Stomach smooth muscle (tissue), 2 donors: ENCODE results near the gene LAP3.

ENCODE experiments used
- H3K27ac ChIP-seq: one replicate; pipeline ENCODE4 v1.7.0; 2013; ENCODE audit warnings: mild to moderate bottlenecking, low read length, inconsistent platforms
- H3K27me3 ChIP-seq, 2 donors: one replicate each; pipeline ENCODE4 v1.7.0; 2013; ENCODE audit warnings: low read length in 2 of 2; ENCODE audit not compliant: insufficient read depth in 2 of 2, control insufficient read depth in 1 of 2
- H3K36me3 ChIP-seq, 2 donors: one replicate each; pipeline ENCODE4 v1.7.0; 2013; ENCODE audit warnings: low read length in 2 of 2; ENCODE audit not compliant: control insufficient read depth in 2 of 2, insufficient read depth in 2 of 2
- H3K4me1 ChIP-seq: one replicate; pipeline ENCODE4 v1.7.0; 2013; ENCODE audit warnings: low read length; ENCODE audit not compliant: control insufficient read depth, insufficient read depth
- H3K4me3 ChIP-seq, 2 donors: one replicate each; pipeline ENCODE4 v1.7.0; 2013; ENCODE audit warnings: low read length in 2 of 2
- H3K9ac ChIP-seq, 2 donors: one replicate each; pipeline ENCODE4 v1.7.0; 2013; ENCODE audit warnings: low read length in 2 of 2, mild to moderate bottlenecking in 1 of 2
- H3K9me3 ChIP-seq, 2 donors: one replicate each; pipeline ENCODE4 v1.7.0; 2013; ENCODE audit warnings: low read length in 2 of 2; ENCODE audit not compliant: control insufficient read depth in 2 of 2
- donor health status: healthy.
- donor health status: Pancreatic carcinoma.

LAP3 gene

GRCh38 chr4:17619416-17620105 is 42.6 kb downstream of the LAP3 start:
- Histone ChIP-seq H3K27me3 (no peaks in the 10 kb centered on the region), H3K9me3 (no peaks in the 10 kb centered on the region), H3K27ac (no peak overlapping the region), H3K4me1 (peaks cover 25% of the 10 kb centered on the region), H3K36me3 (peaks cover 38 to 41% of the 10 kb centered on the region in 2 donors), H3K9ac (no peak overlapping the region), H3K4me3 (no peak overlapping the region)

DNA sequence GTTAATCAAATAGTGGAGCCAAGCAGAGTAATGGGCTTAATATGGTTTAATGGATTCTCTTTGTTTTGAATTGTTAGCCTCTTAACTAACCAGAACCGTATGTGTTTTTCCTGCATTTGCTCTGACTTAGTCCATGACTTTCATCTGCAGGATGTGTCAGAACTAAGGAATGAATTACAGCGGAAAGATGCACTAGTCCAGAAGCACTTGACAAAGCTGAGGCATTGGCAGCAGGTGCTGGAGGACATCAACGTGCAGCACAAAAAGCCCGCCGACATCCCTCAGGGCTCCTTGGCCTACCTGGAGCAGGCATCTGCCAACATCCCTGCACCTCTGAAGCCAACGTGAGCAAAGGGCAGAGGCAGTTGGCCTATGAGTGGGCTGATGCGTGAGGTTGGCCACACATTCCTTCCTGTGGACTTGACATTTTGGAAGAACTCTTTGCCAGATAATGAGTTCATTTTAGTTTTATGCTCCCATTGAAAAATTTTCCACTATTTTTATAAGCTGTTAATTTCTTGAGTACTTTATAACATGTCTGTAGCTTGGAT is 46.5 kb downstream of the LAP3 start:
- peaks cover 62 to 74% of the 10 kb centered on the region in 2 donors for H3K36me3 ChIP-seq
- H3K4me3 ChIP-seq, result no peak overlapping the region
- no peaks in the 10 kb centered on the region for H3K9me3 ChIP-seq
- no peak overlapping the region for H3K9ac ChIP-seq
- peaks cover 9% of the 10 kb centered on the region for H3K4me1 ChIP-seq
- H3K27ac ChIP-seq, result no peak overlapping the region
- no peaks in the 10 kb centered on the region for H3K27me3 ChIP-seq

GRCh38 chr4:17624821-17625220 is 47.8 kb downstream of the LAP3 start:
- Histone ChIP-seq H3K36me3 (peaks cover 62 to 78% of the 10 kb centered on the region in 2 donors), H3K4me1 (no peaks in the 10 kb centered on the region), H3K27ac (no peak overlapping the region)

DNA sequence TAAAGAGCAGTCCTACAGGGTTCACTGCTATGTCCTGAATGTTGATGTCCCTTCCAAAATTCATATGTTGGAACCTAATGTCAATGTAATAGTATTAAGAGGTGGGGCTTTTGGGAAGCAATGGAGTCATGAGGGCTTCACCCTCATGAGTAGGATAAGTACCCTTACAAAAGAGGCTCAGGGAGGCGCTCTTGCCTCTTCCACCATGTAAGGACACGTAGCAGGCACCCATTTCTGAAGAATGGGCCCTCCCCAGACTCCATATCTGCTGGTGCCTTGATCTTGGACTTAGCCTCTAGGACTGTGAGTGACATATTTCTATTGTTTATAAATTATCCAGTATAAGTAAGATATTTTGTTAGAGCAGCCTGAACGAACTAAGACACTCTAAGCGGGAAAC is 53.2 kb downstream of the LAP3 start:
- no peaks in the 10 kb centered on the region for H3K9me3 ChIP-seq
- no peaks in the 10 kb centered on the region for H3K27me3 ChIP-seq
- H3K9ac ChIP-seq, result no peak overlapping the region
- peaks cover 48% of the 10 kb centered on the region in 2 donors for H3K36me3 ChIP-seq
- H3K27ac ChIP-seq, result no peak overlapping the region
- no peaks in the 10 kb centered on the region for H3K4me1 ChIP-seq
- no peak overlapping the region for H3K4me3 ChIP-seq

More at GRCh38 chr4:17624821-17625220, 47.8 kb downstream of the LAP3 start:
- Histone ChIP-seq H3K27me3 (no peaks in the 10 kb centered on the region), H3K9me3 (no peaks in the 10 kb centered on the region), H3K9ac (no peak overlapping the region), H3K4me3 (no peak overlapping the region)

DNA sequence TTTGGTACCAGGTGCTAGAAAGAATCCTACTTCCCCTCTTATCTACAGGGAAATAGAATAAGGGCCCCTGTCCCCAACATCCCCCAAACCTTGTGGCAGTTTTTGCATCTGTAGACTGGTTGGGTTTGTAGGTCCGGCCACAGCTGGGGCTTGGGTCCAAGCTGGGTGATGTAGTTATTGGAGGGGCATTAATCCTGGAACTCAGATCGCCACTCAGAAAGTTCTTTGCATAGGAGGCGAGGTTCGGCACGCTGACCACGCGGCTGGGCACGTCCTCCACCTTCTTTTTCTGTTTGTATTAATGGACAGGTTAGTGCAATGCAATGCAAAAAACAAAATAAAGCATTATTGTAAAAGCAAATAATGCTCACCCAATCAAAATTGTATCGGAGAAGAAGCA is 56.6 kb downstream of the LAP3 start:
- H3K9ac ChIP-seq, result no peak overlapping the region

GRCh38 chr4:17635056-17635455 is 58.1 kb downstream of the LAP3 start:
- H3K36me3 ChIP-seq, result peaks cover 10 to 19% of the 10 kb centered on the region in 2 donors
- H3K4me1 ChIP-seq, result no peaks in the 10 kb centered on the region
- H3K27ac ChIP-seq, result no peak overlapping the region
- no peaks in the 10 kb centered on the region for H3K27me3 ChIP-seq
- no peak overlapping the region for H3K4me3 ChIP-seq
- no peaks in the 10 kb centered on the region for H3K9me3 ChIP-seq
- no peak overlapping the region for H3K9ac ChIP-seq

More for the DNA sequence above, 56.6 kb downstream of the LAP3 start:
- peaks cover 21 to 27% of the 10 kb centered on the region in 2 donors for H3K36me3 ChIP-seq
- no peaks in the 10 kb centered on the region for H3K27me3 ChIP-seq
- no peak overlapping the region for H3K27ac ChIP-seq
- H3K4me1 ChIP-seq, result no peaks in the 10 kb centered on the region
- no peaks in the 10 kb centered on the region for H3K9me3 ChIP-seq
- no peak overlapping the region for H3K4me3 ChIP-seq

- Histone ChIP-seq H3K4me3 (no peak overlapping the region), H3K27me3 (no peaks in the 10 kb centered on the region), H3K4me1 (no peaks in the 10 kb centered on the region), H3K27ac (no peak overlapping the region), H3K36me3 (peaks cover 10 to 13% of the 10 kb centered on the region in 2 donors), H3K9me3 (no peaks in the 10 kb centered on the region), H3K9ac (no peak overlapping the region)
Observed at GRCh38 chr4:17636341-17636695, 59.3 kb downstream of the LAP3 start.

GRCh38 chr4:17636696-17637622 is 60.0 kb downstream of the LAP3 start:
- no peak overlapping the region for H3K4me3 ChIP-seq

GRCh38 chr4:17639136-17639535 is 62.1 kb downstream of the LAP3 start:
- Histone ChIP-seq H3K27ac (no peak overlapping the region), H3K4me3 (no peak overlapping the region), H3K27me3 (peaks cover 0 to 11% of the 10 kb centered on the region in 2 donors), H3K4me1 (no peaks in the 10 kb centered on the region), H3K9ac (no peak overlapping the region), H3K36me3 (peaks cover 0 to 9% of the 10 kb centered on the region in 2 donors), H3K9me3 (no peaks in the 10 kb centered on the region)

More at GRCh38 chr4:17636696-17637622, 60.0 kb downstream of the LAP3 start:
- Histone ChIP-seq H3K36me3 (peaks cover 6 to 13% of the 10 kb centered on the region in 2 donors), H3K27ac (no peak overlapping the region), H3K9me3 (no peaks in the 10 kb centered on the region), H3K9ac (no peak overlapping the region), H3K27me3 (no peaks in the 10 kb centered on the region), H3K4me1 (no peaks in the 10 kb centered on the region)

GRCh38 chr4:17642398-17642783 is 65.4 kb downstream of the LAP3 start:
- Histone ChIP-seq H3K4me1 (no peaks in the 10 kb centered on the region), H3K36me3 (no peaks in the 10 kb centered on the region), H3K9ac (no peak overlapping the region), H3K27me3 (peaks cover 0 to 11% of the 10 kb centered on the region in 2 donors), H3K27ac (no peak overlapping the region), H3K9me3 (no peaks in the 10 kb centered on the region), H3K4me3 (no peak overlapping the region)
